A172 (cell line): ENCODE data around the gene ZNF474. TPM values are rescaled to one million over a fixed set of nuclear protein-coding genes. Genes with fewer than 3 reads are reported as not detected.
"Not testable (repeated sequence)": the region's sequence is repeated elsewhere in the genome, so short reads cannot be mapped to it uniquely, and the experiment has no call there.

Source experiments
- DNase-seq: peaks from one replicate; pipeline ENCODE4 v3.0.0-alpha.2; 2015; ENCODE audit warnings: low spot score
- total RNA-seq: library from RNA; depleted of rRNA; stranded (reverse); fragments of >200 nt; shearing (Covaris generic); gene quantifications from 2 replicates; pipeline ENCODE4 v1.2.3, GENCODE V29; 2014; rRNA removed

Gene ZNF474
- total RNA-seq: not detected in 2 replicates

GRCh38 chr5:122129306-122129705, at the start of gene ZNF474:
Gene ZNF474, plus strand, starts transcription at chr5:122129546. Its CDS starts 22,445 bp downstream, at chr5:122151991.
- peak; percentile 92 for DNase-seq

GRCh38 chr5:122081541-122081940, 47.8 kb upstream of the ZNF474 start:
- no peak for DNase-seq

GRCh38 chr5:122083535-122083934, 45.8 kb upstream of the ZNF474 start:
- no peak for DNase-seq

GRCh38 chr5:122085041-122085440, 44.3 kb upstream of the ZNF474 start:
- DNase-seq: no peak

GRCh38 chr5:122089096-122090013, 40.0 kb upstream of the ZNF474 start:
- DNase-seq: peak; percentile 88

- peak; percentile 68 for DNase-seq
These were observed 37.3 kb upstream of the ZNF474 start for GRCh38 chr5:122091936-122092600.

- peak; percentile 69 for DNase-seq
These were observed 35.7 kb upstream of the ZNF474 start for GRCh38 chr5:122093415-122094180.

- not testable (repeated sequence) for DNase-seq
These were observed 35.1 kb upstream of the ZNF474 start for GRCh38 chr5:122094251-122094650.

GRCh38 chr5:122095158-122095557, 34.2 kb upstream of the ZNF474 start:
- DNase-seq: no peak

GRCh38 chr5:122097391-122097790, 32.0 kb upstream of the ZNF474 start:
- DNase-seq: no peak

GRCh38 chr5:122099060-122099790, 30.1 kb upstream of the ZNF474 start:
- DNase-seq: peak; percentile 77

GRCh38 chr5:122101636-122102285, 27.6 kb upstream of the ZNF474 start:
- DNase-seq: peak; percentile 61

- DNase-seq: peak; percentile 58
These were observed 26.5 kb upstream of the ZNF474 start for GRCh38 chr5:122102825-122103224.

GRCh38 chr5:122105909-122106308, 23.4 kb upstream of the ZNF474 start:
- no peak for DNase-seq

GRCh38 chr5:122107016-122107415, 22.3 kb upstream of the ZNF474 start:
- no peak for DNase-seq

- no peak for DNase-seq
These were observed 18.4 kb upstream of the ZNF474 start for GRCh38 chr5:122110987-122111386.

GRCh38 chr5:122111460-122111859, 17.9 kb upstream of the ZNF474 start:
- no peak for DNase-seq

GRCh38 chr5:122112063-122112462, 17.3 kb upstream of the ZNF474 start:
- no peak for DNase-seq

GRCh38 chr5:122112733-122113558, 16.4 kb upstream of the ZNF474 start:
- no peak for DNase-seq

GRCh38 chr5:122114501-122114900, 14.8 kb upstream of the ZNF474 start:
- no peak for DNase-seq
